CD4-positive, alpha-beta T cell treated with Interleukin-2 at 100 ng/mL for 4 hours (primary cell): ENCODE results near the gene NDUFS3.
A peak's percentile ranks its signal among the peaks of the same experiment; 100 is the strongest.
"Not testable (repeated sequence)": the region's sequence is repeated elsewhere in the genome, so short reads cannot be mapped to it uniquely, and the experiment has no call there.

ENCODE experiments used
- DNase-seq: peaks from one replicate; pipeline ENCODE4 v3.0.0-alpha.2; 2020; ENCODE audit warnings: low spot score

Gene NDUFS3

DNA sequence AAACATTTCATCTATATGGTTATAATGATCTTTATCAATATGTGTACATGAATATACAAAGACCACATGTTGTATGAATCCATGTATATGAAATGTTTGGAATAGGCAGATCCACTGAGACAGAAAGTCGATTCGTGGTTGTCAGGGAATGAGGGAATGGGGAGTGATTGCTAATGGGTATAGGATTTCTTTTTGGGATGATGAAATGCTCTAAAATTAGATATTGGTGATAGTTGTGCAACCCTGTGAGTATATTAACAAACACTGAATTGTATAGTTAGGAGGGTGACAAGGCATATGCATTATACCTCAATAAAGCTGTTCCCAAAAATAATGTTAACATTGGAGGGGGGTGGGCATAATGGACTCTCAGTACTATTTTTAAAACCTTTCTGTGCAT lies 18.4 kb upstream of the NDUFS3 start:
- DNase-seq: no peak

DNA sequence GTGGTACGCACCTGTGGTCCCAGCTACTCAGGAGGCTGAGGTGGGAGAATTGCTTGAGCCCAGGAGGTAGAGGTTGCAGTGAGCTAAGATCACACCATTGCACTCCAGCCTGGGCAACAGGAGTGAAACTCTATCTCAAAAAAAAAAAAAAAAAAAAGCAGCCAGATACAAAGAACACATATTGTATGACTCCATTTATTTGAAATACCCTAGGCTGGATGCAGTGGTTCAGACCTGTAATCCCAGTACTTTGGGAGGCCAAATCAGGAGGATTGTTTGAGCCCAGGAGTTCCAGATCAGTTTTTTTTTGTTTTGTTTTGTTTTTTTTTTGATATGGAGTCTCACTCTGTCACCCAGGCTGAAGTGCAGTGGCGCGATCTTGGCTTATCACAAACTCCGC lies 16.5 kb upstream of the NDUFS3 start:
- not testable (repeated sequence) for DNase-seq

DNA sequence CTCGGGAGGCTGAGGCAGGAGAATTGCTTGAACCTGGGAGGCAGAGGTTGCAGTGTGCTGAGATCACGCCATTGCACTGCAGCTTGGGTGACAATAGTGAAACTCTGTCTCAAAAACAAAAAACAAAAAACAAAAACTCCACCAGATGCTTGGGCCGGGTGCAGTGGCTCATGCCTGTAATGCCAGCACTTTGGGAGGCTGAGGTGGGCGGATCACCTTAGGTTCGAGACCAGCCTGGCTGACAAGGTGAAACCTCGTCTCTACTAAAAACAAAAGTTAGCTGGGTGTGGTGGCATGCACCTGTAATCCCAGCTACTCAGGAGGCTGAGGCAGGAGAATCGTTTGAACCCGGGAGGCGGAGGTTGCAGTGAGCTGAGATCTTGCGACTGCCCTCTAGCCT lies 14.5 kb upstream of the NDUFS3 start:
- not testable (repeated sequence) for DNase-seq

DNA sequence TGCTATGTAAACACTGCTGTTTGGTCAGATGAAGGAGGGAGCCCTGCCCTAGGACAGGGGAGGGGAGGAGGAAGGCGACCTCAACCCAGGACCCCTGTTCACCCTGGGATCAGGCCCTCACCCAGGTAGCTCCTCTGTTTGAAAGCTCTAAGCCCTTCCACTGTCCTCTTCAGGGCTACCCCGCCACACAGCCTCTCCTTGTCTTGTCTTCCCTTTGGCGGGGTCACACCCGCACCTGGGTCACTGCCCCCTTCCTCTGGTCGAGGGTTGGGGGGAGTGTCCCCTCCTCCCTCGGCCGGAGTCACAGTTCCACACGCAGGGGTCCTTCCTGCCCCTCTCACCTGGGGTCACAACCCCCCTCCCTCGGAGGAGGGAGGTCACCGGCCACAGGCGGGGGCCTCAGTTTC lies 13.9 kb upstream of the NDUFS3 start:
- no peak for DNase-seq

DNA sequence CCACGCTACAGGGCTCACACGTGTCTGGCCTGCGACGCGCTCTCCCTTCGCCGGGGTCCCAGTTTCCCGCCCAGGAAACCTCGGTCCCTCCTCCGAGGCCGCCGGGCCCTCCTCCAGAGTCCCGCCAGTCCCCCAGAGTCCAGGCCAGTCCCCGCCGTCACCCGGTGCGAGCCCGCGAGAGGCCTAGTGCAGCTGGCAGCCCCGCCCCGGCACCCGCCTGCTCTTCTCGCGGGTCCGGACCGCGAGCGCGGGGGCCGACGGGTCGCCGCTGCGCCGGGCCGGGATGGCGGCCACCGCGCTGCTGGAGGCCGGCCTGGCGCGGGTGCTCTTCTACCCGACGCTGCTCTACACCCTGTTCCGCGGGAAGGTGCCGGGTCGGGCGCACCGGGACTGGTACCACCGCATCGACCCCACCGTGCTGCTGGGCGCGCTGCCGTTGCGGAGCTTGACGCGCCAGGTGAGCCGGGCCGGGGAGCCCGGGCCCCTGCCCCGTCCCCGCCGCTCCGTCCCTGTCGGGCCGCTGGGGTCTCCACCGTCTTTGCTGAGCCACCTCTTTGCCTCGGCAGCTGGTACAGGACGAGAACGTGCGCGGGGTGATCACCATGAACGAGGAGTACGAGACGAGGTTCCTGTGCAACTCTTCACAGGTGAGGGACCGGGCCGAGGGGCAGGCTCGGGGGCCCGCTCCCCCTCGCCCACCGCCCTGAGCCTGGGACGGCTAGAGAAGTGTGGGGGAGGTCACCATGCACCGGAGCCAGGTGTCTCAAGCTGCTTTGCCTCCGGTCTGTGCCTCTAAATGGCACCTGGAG lies 13.3 kb upstream of the NDUFS3 start, which contains the start of gene PTPMT1:
TSS of gene PTPMT1 (plus strand) at position 260 of the 809 bp plus-strand sequence. CDS start at position 284, 24 bp downstream.
- peak; percentile 57 for DNase-seq

DNA sequence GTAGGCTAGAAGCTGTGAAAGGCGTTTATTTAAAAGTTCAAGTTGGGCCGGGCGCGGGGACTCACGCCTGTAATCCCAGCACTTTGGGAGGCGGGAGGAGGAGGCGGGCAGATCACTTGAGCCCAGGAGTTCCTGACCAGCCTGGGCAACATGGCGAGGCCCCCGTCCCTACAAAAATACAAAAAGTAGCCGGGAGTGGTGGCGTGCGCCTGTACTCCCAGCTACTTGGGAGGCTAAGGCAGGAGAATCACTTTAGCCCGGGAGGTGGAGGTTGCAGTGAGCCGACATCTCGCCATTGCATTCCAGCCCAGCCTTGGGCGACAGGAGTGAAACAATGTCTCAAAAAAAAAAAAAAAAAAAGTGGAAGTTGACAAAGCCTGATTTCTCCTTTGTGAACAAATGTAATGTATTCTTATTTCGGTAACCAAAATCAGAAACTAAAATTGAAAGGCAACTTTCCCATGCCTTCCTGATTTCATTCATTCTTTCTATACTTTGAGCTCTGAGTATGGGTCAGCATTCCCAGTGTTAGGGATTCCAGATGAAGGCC lies 12.7 kb upstream of the NDUFS3 start:
- no peak for DNase-seq

DNA sequence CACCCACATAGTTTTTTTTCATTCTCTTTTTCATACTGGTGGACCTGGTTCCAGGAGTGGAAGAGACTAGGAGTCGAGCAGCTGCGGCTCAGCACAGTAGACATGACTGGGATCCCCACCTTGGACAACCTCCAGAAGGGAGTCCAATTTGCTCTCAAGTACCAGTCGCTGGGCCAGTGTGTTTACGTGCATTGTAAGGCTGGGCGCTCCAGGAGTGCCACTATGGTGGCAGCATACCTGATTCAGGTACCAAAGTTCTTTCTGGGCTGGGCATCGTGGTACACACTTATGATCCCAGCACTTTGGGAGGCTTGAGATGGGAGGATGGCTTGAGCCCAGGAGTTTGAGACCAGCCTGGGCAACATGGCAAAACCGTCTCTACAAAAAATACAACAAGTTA lies 9.2 kb upstream of the NDUFS3 start:
- DNase-seq: no peak

DNA sequence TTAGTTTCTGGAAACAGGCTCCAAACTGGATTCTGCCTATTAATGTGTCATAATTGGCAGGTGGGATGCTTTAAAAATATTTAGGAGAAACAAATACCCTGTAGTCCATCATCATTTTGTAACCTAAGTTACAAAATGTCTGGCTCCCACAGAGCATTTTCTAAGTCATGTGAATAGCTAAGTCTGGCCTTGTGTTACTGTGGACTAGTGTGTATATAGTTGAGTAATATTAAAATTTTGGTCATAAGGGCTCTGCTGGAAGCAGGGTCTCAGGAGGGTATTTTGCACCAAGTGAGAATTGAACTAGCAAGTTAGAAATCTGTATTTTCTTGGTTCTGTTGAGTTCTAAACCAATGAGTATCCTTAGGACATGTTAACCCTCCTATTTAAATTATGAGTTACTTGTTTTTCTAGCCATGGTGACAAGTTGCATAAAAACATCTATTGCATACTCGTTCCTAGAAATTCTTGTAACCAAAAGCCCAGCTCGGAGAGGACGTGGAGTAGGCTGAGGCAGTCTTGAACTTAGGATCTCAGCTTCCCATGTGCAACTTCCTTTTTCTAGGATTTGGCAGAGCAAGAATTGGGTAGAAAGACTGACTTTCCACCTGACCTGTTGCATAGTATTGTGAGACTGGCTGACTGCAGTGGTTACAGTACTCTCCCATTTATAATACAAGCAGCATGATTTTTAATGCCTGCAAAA lies 8.1 kb upstream of the NDUFS3 start:
- no peak for DNase-seq

DNA sequence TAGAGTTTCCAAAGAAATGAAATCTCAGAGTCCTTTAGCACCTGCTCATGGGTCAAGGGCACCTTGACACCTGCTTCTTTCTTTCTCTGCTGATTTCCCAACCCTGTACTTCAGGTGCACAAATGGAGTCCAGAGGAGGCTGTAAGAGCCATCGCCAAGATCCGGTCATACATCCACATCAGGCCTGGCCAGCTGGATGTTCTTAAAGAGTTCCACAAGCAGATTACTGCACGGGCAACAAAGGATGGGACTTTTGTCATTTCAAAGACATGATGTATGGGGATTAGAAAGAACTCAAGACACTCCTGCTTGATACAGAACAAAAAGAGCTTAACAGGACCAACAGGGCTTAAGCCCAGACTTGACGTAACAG lies 7.5 kb upstream of the NDUFS3 start:
- DNase-seq: no peak

DNA sequence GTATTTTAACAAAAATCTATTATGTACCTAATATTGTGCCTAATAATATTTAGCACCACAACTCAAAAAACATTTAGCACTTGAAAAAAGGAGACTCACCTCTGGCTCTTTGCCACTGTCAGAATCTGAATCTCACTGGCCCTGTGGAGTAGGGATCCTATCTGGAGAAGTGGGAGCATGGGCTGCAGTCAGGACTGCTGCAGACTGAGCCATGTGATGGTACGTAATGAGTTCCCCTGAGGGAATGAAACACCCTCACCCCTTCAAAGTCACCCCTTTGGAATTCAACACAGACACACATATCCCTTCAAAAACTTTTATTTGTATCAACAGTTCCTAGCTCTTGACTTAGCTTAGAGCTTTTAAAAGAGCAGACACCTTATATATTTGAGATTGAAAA lies 7.0 kb upstream of the NDUFS3 start:
- no peak for DNase-seq

DNA sequence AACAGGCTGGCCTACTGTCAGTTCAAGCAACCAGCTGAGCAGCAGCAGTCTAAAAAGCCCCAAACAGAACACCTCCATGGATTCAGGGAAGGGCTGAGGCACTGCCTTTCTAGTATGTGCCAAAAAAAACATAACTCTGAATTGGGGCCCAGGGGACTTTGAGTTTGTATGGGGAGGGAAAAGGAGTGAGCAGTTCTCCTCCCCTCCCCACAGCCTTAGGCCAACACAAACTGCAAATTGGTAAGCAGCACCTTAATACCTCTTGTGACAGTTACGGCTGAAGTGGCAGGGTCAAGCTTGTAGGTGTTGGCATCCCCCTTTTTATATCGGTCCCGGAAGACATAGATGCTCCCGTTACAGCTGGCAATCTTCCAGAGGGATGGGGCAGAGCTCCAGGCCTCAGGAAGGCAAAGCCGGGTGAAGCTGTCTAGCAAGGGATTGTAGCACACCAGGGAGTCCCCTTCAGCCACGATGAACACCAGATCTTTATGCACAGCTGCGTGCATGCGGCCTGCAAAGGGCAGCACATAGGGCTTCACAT lies 6.1 kb upstream of the NDUFS3 start:
- DNase-seq: no peak

DNA sequence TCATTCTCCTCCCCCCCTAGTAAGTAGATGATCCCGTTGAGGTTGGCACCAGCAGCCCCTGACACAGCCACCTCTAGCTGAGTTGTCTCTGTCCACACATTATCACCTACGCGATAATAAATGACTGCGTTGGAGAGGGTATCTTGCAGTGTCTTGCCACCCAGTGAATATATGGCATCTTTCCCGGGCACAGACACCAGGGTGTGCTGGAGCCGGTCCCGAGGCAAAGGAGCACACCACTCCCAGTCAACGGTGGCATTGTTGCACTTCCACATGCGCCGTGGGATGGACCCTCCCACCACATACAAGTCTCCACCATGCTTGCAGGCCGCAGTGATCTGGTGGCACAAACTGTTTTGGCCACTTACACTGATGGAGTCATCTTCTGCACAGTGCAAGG lies 5.6 kb upstream of the NDUFS3 start:
- no peak for DNase-seq

DNA sequence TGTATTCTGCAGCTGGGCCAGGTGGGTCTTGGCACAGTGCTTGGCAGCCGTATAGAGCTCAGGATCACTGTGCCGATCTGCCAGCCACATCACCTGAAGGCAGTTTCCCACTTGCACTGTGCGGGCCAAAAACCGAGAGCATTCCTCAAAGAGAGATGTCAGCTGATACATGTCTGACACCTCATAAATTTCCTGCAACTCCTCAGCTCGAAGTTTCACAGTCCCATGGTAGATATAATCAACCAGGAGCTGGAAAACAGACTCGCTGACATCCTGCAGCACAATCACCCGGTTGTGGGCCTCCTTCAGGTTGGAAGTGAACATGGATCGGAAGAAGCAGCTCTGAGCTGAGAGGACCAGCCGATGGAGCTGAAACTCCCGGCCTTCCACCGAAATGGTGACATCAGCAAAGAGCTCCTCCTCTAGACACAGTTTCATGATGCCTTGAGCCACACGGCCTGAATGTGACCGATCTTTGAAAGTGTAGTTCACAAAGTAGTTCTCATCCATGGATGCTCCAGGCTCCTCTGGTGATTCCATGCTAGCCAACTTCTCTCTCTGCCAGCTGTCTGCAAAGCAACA lies 1.3 kb upstream of the NDUFS3 start:
- DNase-seq: no peak

DNA sequence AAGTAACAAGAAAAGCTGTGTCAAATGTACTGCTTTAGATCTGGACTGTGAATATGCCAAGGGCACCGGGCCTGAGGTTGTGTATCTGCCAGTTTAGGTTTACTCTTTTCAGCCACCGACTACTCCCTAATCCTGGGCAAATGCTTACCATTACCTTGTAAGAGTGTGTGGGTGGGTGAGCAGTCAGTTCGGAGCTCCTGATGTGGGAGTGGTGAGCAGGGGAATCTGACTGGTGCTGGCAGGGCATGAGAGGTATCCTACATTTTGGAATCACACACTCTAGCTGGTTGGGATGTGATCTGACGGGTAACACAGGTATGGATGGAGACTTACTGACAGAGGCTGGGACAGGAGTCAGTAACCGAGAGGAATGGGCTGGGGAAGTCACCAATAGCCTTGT lies 5.0 kb downstream of the NDUFS3 start:
- DNase-seq: no peak

DNA sequence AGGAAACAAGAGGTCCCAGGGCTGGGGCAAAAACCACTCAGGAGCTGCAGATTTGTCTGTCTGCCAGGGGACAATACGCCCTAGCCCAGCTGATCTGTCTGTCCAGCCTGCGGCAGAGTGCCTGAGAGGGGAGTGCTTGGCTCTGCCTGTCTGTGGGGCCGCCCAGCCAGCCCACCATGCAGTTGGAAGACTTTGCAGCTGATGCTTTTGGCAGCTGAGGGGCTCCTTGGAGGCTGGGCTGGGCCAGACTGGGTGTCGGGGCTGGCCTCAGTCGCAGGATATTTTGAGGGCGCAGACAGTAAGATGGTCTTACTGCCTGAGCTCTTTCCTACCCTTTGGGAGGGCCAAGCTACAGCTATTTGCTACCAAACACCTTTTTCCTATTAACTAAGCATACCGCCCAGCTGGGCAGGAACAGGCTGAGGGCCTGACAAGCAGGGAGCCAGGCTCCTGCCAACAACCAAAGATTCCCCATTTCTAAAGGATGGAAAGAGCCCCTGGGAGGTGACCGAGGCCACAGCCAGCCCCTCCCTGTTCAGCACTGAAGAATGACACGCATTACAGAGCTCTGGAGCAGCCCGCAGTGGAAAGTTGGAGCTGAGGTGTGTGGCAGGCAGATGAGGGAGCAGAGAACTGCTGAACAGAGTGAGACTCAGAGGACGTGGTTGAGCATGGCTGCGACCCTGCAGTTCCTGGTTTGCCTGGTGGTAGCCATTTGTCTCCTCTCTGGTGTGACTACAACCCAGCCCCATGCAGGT lies 7.4 kb downstream of the NDUFS3 start, which contains the start of gene FAM180B:
TSS of gene FAM180B (plus strand) at position 581 of the 758 bp plus-strand sequence. CDS start at position 672, 91 bp downstream.
- DNase-seq: no peak

DNA sequence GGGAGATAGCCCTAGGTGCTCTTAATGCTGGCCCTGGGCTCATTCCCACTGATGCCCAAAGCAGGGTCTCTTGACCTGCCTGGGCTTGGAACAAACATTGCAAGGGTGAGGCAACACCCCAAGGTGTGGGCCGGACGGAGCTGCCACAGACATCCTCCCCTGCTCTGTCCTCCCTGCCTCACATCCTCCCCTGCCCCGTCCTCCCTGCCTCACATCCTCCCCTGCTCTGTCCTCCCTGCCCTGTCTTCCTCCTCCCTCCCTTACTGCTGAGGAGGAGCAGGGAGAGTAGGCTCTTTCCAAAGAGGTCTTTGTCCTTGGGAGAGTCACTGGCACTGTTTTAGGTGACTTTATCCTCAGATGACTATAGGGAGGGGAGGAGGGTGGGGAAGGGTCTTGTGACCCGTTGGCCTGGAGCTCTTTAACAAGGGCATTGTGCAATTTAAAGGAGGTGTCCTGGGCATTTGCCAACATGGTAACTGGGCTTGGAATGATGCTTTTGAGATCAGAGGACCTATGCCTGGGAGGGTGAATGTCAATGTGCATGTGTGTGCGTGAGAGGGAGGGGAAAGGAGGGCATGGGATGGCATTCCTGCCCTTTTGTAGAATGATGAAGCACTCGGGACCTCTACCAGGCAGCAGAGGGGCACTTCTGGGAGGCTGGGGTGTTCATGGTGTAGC lies 8.3 kb downstream of the NDUFS3 start:
- DNase-seq: no peak

DNA sequence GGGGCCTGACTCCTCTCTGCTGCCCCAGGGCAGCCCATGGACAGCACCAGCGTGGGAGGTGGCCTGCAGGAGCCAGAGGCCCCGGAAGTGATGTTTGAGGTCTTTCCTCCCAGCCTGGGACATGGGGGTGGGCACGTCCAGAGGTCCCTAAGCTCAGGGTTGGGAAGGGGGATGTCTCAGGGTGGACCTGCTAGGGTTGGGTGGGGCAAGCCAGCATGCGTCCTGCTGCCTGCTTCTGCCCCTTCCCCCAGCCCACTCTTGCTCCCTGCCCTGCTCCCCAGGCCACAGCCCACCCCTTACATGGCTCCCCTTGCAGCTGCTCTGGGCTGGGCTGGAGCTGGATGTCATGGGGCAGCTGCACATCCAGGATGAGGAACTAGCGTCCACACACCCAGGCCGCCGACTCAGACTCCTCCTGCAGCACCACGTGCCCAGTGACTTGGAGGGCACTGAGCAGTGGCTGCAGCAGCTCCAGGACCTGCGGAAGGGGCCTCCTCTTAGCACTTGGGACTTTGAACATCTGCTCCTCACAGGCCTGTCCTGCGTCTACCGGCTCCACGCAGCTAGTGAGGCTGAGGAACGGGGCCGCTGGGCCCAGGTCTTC lies 9.0 kb downstream of the NDUFS3 start:
- DNase-seq: no peak

DNA sequence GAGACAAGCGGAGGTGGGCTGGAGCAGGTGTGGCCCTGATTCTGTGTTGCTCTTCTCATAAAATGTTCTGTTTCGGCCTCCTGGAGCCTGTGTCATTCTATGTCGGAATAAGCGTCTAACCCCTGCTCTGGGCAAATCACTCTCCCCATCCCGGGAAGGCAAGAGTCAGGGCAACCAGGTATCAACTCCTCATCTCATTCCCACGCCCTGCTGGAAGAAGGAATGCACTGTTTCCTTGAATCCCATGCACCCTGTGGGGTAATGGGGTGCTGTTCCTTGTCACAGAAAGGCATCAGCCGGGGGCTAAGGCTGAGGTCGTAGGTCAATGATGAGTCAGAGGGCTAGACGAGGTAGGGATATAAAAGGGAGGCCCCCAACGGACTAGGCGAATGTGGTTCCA lies 10.2 kb downstream of the NDUFS3 start:
- DNase-seq: no peak

DNA sequence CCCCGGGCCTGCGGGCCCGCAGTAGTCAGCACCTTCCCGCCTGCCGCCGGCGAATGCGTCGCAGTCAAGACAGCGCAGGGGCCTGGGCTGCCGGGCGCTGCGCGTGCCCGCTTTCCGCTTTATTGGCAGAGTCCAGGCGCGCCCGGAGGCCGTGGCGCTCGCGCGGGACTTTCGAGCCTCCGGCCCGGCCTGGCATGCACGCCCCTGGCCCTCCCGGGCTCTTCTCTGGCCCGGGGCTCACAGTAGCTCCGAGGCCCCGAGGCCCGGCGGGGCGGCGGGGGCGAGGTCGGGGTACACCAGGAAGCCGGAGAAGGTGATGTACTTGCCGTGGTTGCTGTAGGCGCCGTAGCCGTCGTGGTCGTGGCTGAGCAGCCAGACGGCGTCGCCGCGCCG lies 10.7 kb downstream of the NDUFS3 start:
- DNase-seq: no peak

DNA sequence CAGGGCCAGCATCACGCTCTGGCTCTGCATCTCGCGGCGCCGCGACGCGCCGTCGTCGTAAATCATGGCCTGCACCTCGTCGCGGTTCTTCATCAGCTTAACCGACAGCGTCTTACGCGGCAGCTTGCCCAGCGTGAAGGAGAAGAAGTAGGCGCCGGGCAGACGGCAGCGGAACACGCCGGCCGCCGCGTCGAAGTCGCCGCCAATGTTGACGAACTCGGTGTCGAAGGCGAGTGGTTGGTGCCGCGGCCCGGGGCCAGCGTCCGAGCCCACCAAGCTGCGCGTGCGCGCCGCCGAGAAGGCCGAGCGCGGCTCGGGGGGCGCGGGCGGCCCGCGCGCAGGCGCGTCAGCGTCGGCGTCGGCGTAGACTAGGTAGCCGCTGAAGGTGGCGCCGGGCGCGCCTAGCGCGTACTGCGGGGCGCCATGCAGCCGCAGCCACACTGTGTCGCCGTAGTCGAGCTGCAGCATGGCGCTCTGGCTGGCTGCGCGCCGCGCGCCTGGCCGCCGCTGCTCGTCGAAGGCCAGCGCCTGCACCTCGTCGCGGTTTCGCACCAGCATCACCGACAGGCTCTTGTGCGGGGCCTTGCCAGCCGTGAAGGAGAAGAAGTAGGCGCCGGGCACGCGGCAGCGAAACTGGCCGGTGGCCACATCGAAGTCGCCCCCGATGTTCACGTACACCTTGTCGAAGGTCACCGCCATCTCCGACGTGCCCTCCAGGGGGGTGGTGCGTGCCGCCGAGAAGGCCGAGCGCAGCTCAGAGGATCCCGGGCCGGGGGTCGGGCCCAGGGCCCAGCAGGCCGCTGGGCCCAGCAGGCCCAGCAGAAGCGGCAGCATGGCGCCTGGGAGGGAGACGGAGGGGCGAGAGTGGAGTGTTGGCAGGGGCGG lies 11.3 kb downstream of the NDUFS3 start:
- DNase-seq: no peak
